ENCODE results near the gene BCAP31. TPM values are rescaled to one million over a fixed set of nuclear protein-coding genes. Genes with fewer than 3 reads are reported as not detected.

The BCAP31 gene
- total and polyA plus RNA-seq, 2 of the 13 experiments (the other 11 are each of a cell fraction or from before 2014, with no cell fraction given): 139 to 178 TPM

DNA sequence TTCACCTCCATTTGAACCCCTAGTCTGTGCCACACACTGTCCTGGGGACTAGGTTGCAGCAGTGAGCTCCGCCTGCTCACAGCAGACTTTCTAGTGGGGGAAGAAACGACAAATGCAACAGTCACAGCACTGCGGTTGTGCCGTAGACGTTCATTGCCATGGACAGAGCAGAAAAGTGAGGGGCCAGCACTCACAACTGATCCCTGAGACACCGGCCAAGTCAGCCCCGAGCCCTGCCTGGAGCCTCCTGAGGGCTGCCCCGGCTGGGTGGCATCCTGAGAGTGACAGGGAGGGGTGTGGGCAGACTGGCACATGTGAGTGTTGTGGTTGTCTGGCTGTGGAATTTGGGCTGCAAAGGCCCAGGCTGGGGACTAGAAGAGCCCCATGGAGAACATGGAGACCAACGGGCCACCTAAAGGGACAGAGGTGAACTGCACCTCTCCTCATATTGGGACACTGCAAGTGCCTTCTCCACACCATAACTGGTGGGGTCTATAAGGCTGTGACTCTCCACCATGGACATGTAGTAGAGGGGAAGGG lies 72.6 kb downstream of the BCAP31 start (continued):
- TF ChIP-seq, protein P1, sequence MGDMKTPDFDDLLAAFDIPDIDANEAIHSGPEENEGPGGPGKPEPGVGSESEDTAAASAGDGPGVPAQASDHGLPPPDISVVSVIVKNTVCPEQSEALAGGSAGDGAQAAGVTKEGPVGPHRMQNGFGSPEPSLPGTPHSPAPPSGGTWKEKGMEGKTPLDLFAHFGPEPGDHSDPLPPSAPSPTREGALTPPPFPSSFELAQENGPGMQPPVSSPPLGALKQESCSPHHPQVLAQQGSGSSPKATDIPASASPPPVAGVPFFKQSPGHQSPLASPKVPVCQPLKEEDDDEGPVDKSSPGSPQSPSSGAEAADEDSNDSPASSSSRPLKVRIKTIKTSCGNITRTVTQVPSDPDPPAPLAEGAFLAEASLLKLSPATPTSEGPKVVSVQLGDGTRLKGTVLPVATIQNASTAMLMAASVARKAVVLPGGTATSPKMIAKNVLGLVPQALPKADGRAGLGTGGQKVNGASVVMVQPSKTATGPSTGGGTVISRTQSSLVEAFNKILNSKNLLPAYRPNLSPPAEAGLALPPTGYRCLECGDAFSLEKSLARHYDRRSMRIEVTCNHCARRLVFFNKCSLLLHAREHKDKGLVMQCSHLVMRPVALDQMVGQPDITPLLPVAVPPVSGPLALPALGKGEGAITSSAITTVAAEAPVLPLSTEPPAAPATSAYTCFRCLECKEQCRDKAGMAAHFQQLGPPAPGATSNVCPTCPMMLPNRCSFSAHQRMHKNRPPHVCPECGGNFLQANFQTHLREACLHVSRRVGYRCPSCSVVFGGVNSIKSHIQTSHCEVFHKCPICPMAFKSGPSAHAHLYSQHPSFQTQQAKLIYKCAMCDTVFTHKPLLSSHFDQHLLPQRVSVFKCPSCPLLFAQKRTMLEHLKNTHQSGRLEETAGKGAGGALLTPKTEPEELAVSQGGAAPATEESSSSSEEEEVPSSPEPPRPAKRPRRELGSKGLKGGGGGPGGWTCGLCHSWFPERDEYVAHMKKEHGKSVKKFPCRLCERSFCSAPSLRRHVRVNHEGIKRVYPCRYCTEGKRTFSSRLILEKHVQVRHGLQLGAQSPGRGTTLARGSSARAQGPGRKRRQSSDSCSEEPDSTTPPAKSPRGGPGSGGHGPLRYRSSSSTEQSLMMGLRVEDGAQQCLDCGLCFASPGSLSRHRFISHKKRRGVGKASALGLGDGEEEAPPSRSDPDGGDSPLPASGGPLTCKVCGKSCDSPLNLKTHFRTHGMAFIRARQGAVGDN (CRISPR knock-in tag; IDR thresholded peaks at IDR 0.05): peak; percentile 66
- TF ChIP-seq ZNF501 (CRISPR knock-in tag; IDR thresholded peaks at IDR 0.05) (0 out of 2 replicates have a peak, but pooled peaks have one; percentile 17), PITX1 (CRISPR knock-in tag; IDR thresholded peaks at IDR 0.05) (no peak), ZC3H13 (CRISPR knock-in tag; IDR thresholded peaks at IDR 0.05) (peak; percentile 95), BORCS8-MEF2B (CRISPR knock-in tag; IDR thresholded peaks at IDR 0.05) (peak; percentile 45; the same call in 1 of the 2 replicates), SMC3 (IDR thresholded peaks at IDR 0.05; ENCODE audit: low read length) (peak; percentile 38; the same call in 1 of the 2 replicates), AKAP8 (CRISPR knock-in tag; IDR thresholded peaks at IDR 0.05) (peak; percentile 85; the same call in 1 of the 2 replicates), SSRP1 (CRISPR knock-in tag; IDR thresholded peaks at IDR 0.05) (peak; percentile 78; the same call in 1 of the 2 replicates), MED1 (CRISPR knock-in tag; IDR thresholded peaks at IDR 0.05) (peak; percentile 20; the same call in 1 of the 2 replicates), GABPB1 (CRISPR knock-in tag; IDR thresholded peaks at IDR 0.05) (peak; percentile 25; the same call in 1 of the 2 replicates), FOXA1 (IDR thresholded peaks at IDR 0.05) (no peak), FOXA1 (CRISPR knock-in tag; IDR thresholded peaks at IDR 0.05) (no peak), RAD21 (CRISPR knock-in tag; IDR thresholded peaks at IDR 0.05) (peak; percentile 48; the same call in 1 of the 2 replicates), STAG1 (CRISPR knock-in tag; IDR thresholded peaks at IDR 0.05) (peak; percentile 40)
- TF ChIP-seq, protein P2, sequence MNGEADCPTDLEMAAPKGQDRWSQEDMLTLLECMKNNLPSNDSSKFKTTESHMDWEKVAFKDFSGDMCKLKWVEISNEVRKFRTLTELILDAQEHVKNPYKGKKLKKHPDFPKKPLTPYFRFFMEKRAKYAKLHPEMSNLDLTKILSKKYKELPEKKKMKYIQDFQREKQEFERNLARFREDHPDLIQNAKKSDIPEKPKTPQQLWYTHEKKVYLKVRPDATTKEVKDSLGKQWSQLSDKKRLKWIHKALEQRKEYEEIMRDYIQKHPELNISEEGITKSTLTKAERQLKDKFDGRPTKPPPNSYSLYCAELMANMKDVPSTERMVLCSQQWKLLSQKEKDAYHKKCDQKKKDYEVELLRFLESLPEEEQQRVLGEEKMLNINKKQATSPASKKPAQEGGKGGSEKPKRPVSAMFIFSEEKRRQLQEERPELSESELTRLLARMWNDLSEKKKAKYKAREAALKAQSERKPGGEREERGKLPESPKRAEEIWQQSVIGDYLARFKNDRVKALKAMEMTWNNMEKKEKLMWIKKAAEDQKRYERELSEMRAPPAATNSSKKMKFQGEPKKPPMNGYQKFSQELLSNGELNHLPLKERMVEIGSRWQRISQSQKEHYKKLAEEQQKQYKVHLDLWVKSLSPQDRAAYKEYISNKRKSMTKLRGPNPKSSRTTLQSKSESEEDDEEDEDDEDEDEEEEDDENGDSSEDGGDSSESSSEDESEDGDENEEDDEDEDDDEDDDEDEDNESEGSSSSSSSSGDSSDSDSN (CRISPR knock-in tag; IDR thresholded peaks at IDR 0.05): peak; percentile 31
- TF ChIP-seq, protein P3, sequence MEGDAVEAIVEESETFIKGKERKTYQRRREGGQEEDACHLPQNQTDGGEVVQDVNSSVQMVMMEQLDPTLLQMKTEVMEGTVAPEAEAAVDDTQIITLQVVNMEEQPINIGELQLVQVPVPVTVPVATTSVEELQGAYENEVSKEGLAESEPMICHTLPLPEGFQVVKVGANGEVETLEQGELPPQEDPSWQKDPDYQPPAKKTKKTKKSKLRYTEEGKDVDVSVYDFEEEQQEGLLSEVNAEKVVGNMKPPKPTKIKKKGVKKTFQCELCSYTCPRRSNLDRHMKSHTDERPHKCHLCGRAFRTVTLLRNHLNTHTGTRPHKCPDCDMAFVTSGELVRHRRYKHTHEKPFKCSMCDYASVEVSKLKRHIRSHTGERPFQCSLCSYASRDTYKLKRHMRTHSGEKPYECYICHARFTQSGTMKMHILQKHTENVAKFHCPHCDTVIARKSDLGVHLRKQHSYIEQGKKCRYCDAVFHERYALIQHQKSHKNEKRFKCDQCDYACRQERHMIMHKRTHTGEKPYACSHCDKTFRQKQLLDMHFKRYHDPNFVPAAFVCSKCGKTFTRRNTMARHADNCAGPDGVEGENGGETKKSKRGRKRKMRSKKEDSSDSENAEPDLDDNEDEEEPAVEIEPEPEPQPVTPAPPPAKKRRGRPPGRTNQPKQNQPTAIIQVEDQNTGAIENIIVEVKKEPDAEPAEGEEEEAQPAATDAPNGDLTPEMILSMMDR (CRISPR knock-in tag; IDR thresholded peaks at IDR 0.05): peak; percentile 52
- TF ChIP-seq, protein P4, sequence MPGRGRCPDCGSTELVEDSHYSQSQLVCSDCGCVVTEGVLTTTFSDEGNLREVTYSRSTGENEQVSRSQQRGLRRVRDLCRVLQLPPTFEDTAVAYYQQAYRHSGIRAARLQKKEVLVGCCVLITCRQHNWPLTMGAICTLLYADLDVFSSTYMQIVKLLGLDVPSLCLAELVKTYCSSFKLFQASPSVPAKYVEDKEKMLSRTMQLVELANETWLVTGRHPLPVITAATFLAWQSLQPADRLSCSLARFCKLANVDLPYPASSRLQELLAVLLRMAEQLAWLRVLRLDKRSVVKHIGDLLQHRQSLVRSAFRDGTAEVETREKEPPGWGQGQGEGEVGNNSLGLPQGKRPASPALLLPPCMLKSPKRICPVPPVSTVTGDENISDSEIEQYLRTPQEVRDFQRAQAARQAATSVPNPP (CRISPR knock-in tag; IDR thresholded peaks at IDR 0.05): 0 out of 2 replicates have a peak, but pooled peaks have one; percentile 34
- TF ChIP-seq, protein P5, sequence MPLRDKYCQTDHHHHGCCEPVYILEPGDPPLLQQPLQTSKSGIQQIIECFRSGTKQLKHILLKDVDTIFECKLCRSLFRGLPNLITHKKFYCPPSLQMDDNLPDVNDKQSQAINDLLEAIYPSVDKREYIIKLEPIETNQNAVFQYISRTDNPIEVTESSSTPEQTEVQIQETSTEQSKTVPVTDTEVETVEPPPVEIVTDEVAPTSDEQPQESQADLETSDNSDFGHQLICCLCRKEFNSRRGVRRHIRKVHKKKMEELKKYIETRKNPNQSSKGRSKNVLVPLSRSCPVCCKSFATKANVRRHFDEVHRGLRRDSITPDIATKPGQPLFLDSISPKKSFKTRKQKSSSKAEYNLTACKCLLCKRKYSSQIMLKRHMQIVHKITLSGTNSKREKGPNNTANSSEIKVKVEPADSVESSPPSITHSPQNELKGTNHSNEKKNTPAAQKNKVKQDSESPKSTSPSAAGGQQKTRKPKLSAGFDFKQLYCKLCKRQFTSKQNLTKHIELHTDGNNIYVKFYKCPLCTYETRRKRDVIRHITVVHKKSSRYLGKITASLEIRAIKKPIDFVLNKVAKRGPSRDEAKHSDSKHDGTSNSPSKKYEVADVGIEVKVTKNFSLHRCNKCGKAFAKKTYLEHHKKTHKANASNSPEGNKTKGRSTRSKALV (CRISPR knock-in tag; IDR thresholded peaks at IDR 0.05): peak; percentile 43; the same call in 1 of the 2 replicates

Measured in HepG2 (cell line).